DND-41 (cell line): Measurements from ENCODE around the gene FOXN3.

ENCODE experiments used
- ATAC-seq: fragments of 200-7000 bp; cut with Tn5 transposase; 3 replicates; pipeline ENCODE4 v1.9.1; 2021; ENCODE audit warnings: low read depth; ENCODE audit not compliant: insufficient read depth
- DNase-seq: peaks from one replicate; pipeline ENCODE4 v3.0.0-alpha.2; 2020
- H2AFZ ChIP-seq: 2 replicates; pipeline ENCODE4 v1.6.0; 2012; ENCODE audit warnings: low read depth, low read length
- H3K27ac ChIP-seq: 2 replicates; pipeline ENCODE4 v1.5.1; 2012; ENCODE audit warnings: low read length, inconsistent platforms
- H3K27me3 ChIP-seq: fragments of 200-600 bp; sonication (generic); 2 replicates; pipeline ENCODE4 v1.6.0; 2012; ENCODE audit warnings: low read length, mild to moderate bottlenecking, inconsistent platforms; ENCODE audit not compliant: insufficient read depth, poor library complexity
- H3K36me3 ChIP-seq: 2 replicates; pipeline ENCODE4 v1.5.1; 2012; ENCODE audit warnings: low read length, inconsistent platforms; ENCODE audit not compliant: insufficient read depth
- H3K4me1 ChIP-seq: 2 replicates; pipeline ENCODE4 v1.5.1; 2012; ENCODE audit warnings: mild to moderate bottlenecking, low read length; ENCODE audit not compliant: insufficient read depth
- H3K4me2 ChIP-seq: 2 replicates; pipeline ENCODE4 v1.6.0; 2012; ENCODE audit warnings: mild to moderate bottlenecking, moderate library complexity, low read length, inconsistent platforms; ENCODE audit not compliant: insufficient read depth
- H3K4me3 ChIP-seq, 2 experiments: fragments of 200-600 bp in 1 of 2; shearing (Covaris generic) in 1 of 2; 2 replicates each; pipeline ENCODE4 v1.5.1; 2012 to 2016; ENCODE audit warnings: inconsistent platforms in 2 of 2, low read length in 2 of 2, mild to moderate bottlenecking in 2 of 2, low read depth in 1 of 2, moderate library complexity in 1 of 2
- H3K79me2 ChIP-seq: 2 replicates; pipeline ENCODE4 v1.6.0; 2012; ENCODE audit warnings: low read length, inconsistent platforms; ENCODE audit not compliant: insufficient read depth
- H3K9ac ChIP-seq: 2 replicates; pipeline ENCODE4 v1.6.0; 2012; ENCODE audit warnings: low read depth, mild to moderate bottlenecking, inconsistent platforms, low read length, moderate library complexity
- H3K9me3 ChIP-seq: 2 replicates; pipeline ENCODE4 v1.5.1; 2012; ENCODE audit warnings: low read length, moderate library complexity, mild to moderate bottlenecking, inconsistent platforms; ENCODE audit not compliant: insufficient read depth, severe bottlenecking
- H4K20me1 ChIP-seq: 2 replicates; pipeline ENCODE4 v1.6.0; 2012; ENCODE audit warnings: low read length; ENCODE audit not compliant: insufficient read depth
- CTCF ChIP-seq: IDR thresholded peaks from 2 replicates; pipeline ENCODE4 v1.5.1; 2012; ENCODE audit warnings: borderline replicate concordance, low read length, moderate library complexity, mild to moderate bottlenecking; ENCODE audit not compliant: poor library complexity, severe bottlenecking; ENCODE audit errors: extremely low read depth
- EZH2 ChIP-seq: IDR thresholded peaks from 3 replicates; pipeline ENCODE4 v1.6.1; 2012; ENCODE audit warnings: borderline replicate concordance, low read depth, mild to moderate bottlenecking, moderate library complexity, low read length, inconsistent platforms; ENCODE audit not compliant: severe bottlenecking

FOXN3 gene

DNA sequence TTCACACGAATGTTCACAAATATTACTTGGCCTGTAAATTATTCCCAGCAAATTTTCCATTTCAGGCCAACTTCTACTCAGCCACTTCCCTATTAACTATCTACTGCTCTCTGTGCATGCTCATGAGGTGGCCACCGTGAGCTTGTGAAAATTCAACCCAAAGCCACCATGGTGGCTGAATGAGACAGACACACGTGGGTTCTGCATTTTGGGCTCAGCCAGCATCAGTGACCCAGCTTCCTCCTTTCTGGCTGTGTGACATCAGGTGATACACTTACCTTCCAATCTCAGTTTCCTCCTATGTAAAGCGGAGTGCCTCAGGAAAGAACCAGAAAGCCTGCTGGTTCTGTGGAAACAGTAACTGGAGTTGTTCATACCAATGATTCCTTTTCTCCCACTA lies 175.8 kb downstream of the FOXN3 start:
- peaks cover 79% of the 10 kb centered on the region for H3K79me2 ChIP-seq
- H3K4me2 ChIP-seq = no peak overlapping the region
- H3K4me1 ChIP-seq = no peaks in the 10 kb centered on the region
- no peak overlapping the region for H2AFZ ChIP-seq
- H3K27ac ChIP-seq = no peak overlapping the region
- DNase-seq (no peak), ATAC-seq (no peak)
- H4K20me1 ChIP-seq = peaks cover 27% of the 10 kb centered on the region; the same call in 1 of the 2 replicates
- H3K9me3 ChIP-seq = no peaks in the 10 kb centered on the region
- no peak overlapping the region for H3K4me3 ChIP-seq
- H3K27me3 ChIP-seq = no peaks in the 10 kb centered on the region
- no peak overlapping the region for H3K9ac ChIP-seq
- TF ChIP-seq EZH2 (no peak), CTCF (no peak)
- peaks cover 8% of the 10 kb centered on the region for H3K36me3 ChIP-seq

GRCh38 chr14:89240414-89240813 lies 176.6 kb downstream of the FOXN3 start:
- Histone ChIP-seq H3K79me2 (peaks cover 81% of the 10 kb centered on the region), H3K27me3 (no peaks in the 10 kb centered on the region), H3K9me3 (no peaks in the 10 kb centered on the region), H2AFZ (no peak overlapping the region), H3K4me3 (no peak overlapping the region), H3K4me2 (no peak overlapping the region), H3K4me1 (no peaks in the 10 kb centered on the region), H3K36me3 (peaks cover 8% of the 10 kb centered on the region), H4K20me1 (peaks cover 27% of the 10 kb centered on the region; the same call in 1 of the 2 replicates), H3K27ac (no peak overlapping the region), H3K9ac (no peak overlapping the region)
- DNase-seq (peak; percentile 26), ATAC-seq (peak; percentile 85)
- TF ChIP-seq CTCF (no peak), EZH2 (no peak)

- no peaks in the 10 kb centered on the region for H3K27me3 ChIP-seq
- H3K79me2 ChIP-seq = peaks cover 83% of the 10 kb centered on the region
- H2AFZ ChIP-seq = no peak overlapping the region
- ATAC-seq (no peak), DNase-seq (no peak)
- peaks cover 8% of the 10 kb centered on the region for H3K36me3 ChIP-seq
- H3K4me2 ChIP-seq = no peak overlapping the region
- peaks cover 24% of the 10 kb centered on the region; the same call in 1 of the 2 replicates for H4K20me1 ChIP-seq
- no peak overlapping the region for H3K27ac ChIP-seq
- no peak for TF ChIP-seq CTCF
- no peak for TF ChIP-seq EZH2
- H3K9ac ChIP-seq = no peak overlapping the region
- H3K4me3 ChIP-seq = no peak overlapping the region
- H3K9me3 ChIP-seq = no peaks in the 10 kb centered on the region
- H3K4me1 ChIP-seq = no peaks in the 10 kb centered on the region
Measured at GRCh38 chr14:89239023-89239422, 178.0 kb downstream of the FOXN3 start.

GRCh38 chr14:89237921-89238529 lies 179.0 kb downstream of the FOXN3 start:
- Histone ChIP-seq H3K9ac (no peak overlapping the region), H2AFZ (no peak overlapping the region), H3K4me1 (no peaks in the 10 kb centered on the region), H3K4me2 (no peak overlapping the region), H3K27me3 (no peaks in the 10 kb centered on the region), H3K4me3 (no peak overlapping the region), H4K20me1 (peaks cover 18% of the 10 kb centered on the region; the same call in 1 of the 2 replicates), H3K36me3 (peaks cover 8% of the 10 kb centered on the region), H3K9me3 (no peaks in the 10 kb centered on the region), H3K27ac (no peak overlapping the region), H3K79me2 (peaks cover 80% of the 10 kb centered on the region)
- no peak for ATAC-seq
- DNase-seq = no peak
- TF ChIP-seq CTCF = peak; percentile 31
- no peak for TF ChIP-seq EZH2
